Endothelial cell of umbilical vein (primary cell): ENCODE results near the gene HGFAC. TPM values are rescaled to one million over a fixed set of nuclear protein-coding genes. Genes with fewer than 3 reads are reported as not detected.

ENCODE experiments used
- BruUV-seq: library from RNA; stranded (reverse); fragments of 400-500 nt; replicated peaks from 2 replicates; lab custom pipeline; 2021; lab: Mats Ljungman, UMichigan
- CTCF ChIA-PET: fragments of 300-600, 350-600 bp; sonication (Branson Sonifier 250); formaldehyde crosslinking; loops from one replicate; lab custom pipeline; 2021; ENCODE audit warnings: antibody characterized with exemption, inconsistent platforms; lab: Charles Lee
- POLR2A ChIA-PET: fragments of 300-600, 350-600 bp; sonication (Branson Sonifier 250); formaldehyde crosslinking; loops from one replicate; lab custom pipeline; 2021; ENCODE audit warnings: antibody characterized with exemption, inconsistent platforms; lab: Charles Lee
- DNase-seq: peaks from one replicate; pipeline ENCODE4 v3.0.0-alpha.2; 2011; ENCODE audit warnings: low read depth, low spot score
- FAIRE-seq: peaks from 2 replicates; lab custom pipeline; 2011; peaks lifted over from hg19 to GRCh38; lab: Jason Lieb, UNC
- H2AFZ ChIP-seq: 2 replicates; pipeline ENCODE4 v1.6.0; 2012; ENCODE audit warnings: low read depth, low read length, control low read depth, inconsistent platforms
- H3K27ac ChIP-seq: 2 replicates; pipeline ENCODE4 v1.5.1; 2011; ENCODE audit warnings: low read depth, mild to moderate bottlenecking, control low read depth, low read length, moderate library complexity; ENCODE audit not compliant: insufficient read depth
- H3K27me3 ChIP-seq, 2 experiments: 2 replicates each; pipeline versions ENCODE4 v1.6.0 to v1.6.1; 2011; ENCODE audit warnings: low read length in 2 of 2, mixed read lengths in 1 of 2; ENCODE audit not compliant: control insufficient read depth in 2 of 2, insufficient read depth in 2 of 2
- H3K36me3 ChIP-seq, 2 experiments: 2 replicates in 1 of 2; 3 replicates in 1 of 2; pipeline ENCODE4 v1.5.1; 2011; ENCODE audit warnings: low read length in 2 of 2, mild to moderate bottlenecking in 1 of 2, moderate library complexity in 1 of 2; ENCODE audit not compliant: control insufficient read depth in 2 of 2, insufficient read depth in 2 of 2; ENCODE audit errors: extremely low read depth in 1 of 2
- H3K4me1 ChIP-seq: 3 replicates; pipeline ENCODE4 v1.5.1; 2011; ENCODE audit warnings: mild to moderate bottlenecking, low read length; ENCODE audit not compliant: control insufficient read depth, insufficient read depth; ENCODE audit errors: extremely low read depth
- H3K4me2 ChIP-seq: 2 replicates; pipeline ENCODE4 v1.6.1; 2011; ENCODE audit warnings: low read length, control low read depth, mixed read lengths; ENCODE audit not compliant: insufficient read depth
- H3K4me3 ChIP-seq, 3 experiments: fragments of 200-600 bp in 1 of 3; sonication (generic), shearing (Covaris generic) in 1 of 3; replicated peaks in 1 of 3; 2 replicates each; pipeline ENCODE4 v1.5.1; 2011 to 2016; ENCODE audit warnings: control low read depth in 3 of 3, low read length in 3 of 3, mild to moderate bottlenecking in 2 of 3, inconsistent platforms in 1 of 3, low read depth in 1 of 3, moderate library complexity in 1 of 3; ENCODE audit not compliant: insufficient read depth in 1 of 3
- H3K79me2 ChIP-seq: 2 replicates; pipeline ENCODE4 v1.6.0; 2012; ENCODE audit warnings: low read length, inconsistent platforms; ENCODE audit not compliant: control insufficient read depth, insufficient read depth
- H3K9ac ChIP-seq: replicated peaks from 2 replicates; pipeline ENCODE3; 2011; ENCODE audit warnings: low read length, control low read depth; ENCODE audit not compliant: insufficient read depth; ENCODE audit errors: extremely low read depth
- H3K9me1 ChIP-seq: replicated peaks from 3 replicates; pipeline ENCODE4 v1.6.0; 2011; ENCODE audit warnings: mild to moderate bottlenecking, low read length; ENCODE audit not compliant: control insufficient read depth, insufficient read depth; ENCODE audit errors: extremely low read depth
- H3K9me3 ChIP-seq: replicated peaks from 2 replicates; pipeline ENCODE4 v1.5.1; 2012; ENCODE audit warnings: low read length, inconsistent platforms; ENCODE audit not compliant: control insufficient read depth, insufficient read depth
- H4K20me1 ChIP-seq: replicated peaks from 2 replicates; pipeline ENCODE3; 2011; ENCODE audit warnings: mild to moderate bottlenecking, low read length; ENCODE audit not compliant: control insufficient read depth, insufficient read depth; ENCODE audit errors: extremely low read depth
- CTCF ChIP-seq, 2 donors: IDR thresholded peaks; 1 replicate in 1 of 2; 2 replicates in 1 of 2; pipeline ENCODE4 v1.5.1; 2011; ENCODE audit warnings: low read length in 2 of 2, mild to moderate bottlenecking in 2 of 2, moderate library complexity in 2 of 2, control low read depth in 1 of 2, inconsistent platforms in 1 of 2, low read depth in 1 of 2; ENCODE audit not compliant: insufficient read depth in 1 of 2; ENCODE audit errors: extremely low read depth in 1 of 2
- EZH2 ChIP-seq: IDR thresholded peaks from 2 replicates; pipeline ENCODE4 v1.6.1; 2012; ENCODE audit warnings: borderline replicate concordance, low read depth, mild to moderate bottlenecking, moderate library complexity, low read length, inconsistent platforms; ENCODE audit not compliant: severe bottlenecking
- FOS ChIP-seq: IDR thresholded peaks from 2 replicates; pipeline ENCODE4 v1.6.1; 2011; ENCODE audit warnings: mild to moderate bottlenecking, low read length, moderate library complexity, borderline replicate concordance; ENCODE audit not compliant: insufficient read depth
- GATA2 ChIP-seq: IDR thresholded peaks from 2 replicates; pipeline ENCODE4 v1.7.0; 2011; ENCODE audit warnings: low read depth, mild to moderate bottlenecking, moderate library complexity, mixed read lengths, low read length; ENCODE audit not compliant: insufficient read length, insufficient read depth
- JUN ChIP-seq: IDR thresholded peaks from 2 replicates; pipeline ENCODE4 v1.6.1; 2011; ENCODE audit warnings: borderline replicate concordance, low read depth; ENCODE audit not compliant: insufficient read length, insufficient read depth
- MAX ChIP-seq: IDR thresholded peaks from 2 replicates; pipeline ENCODE4 v1.6.1; 2011; ENCODE audit not compliant: insufficient read depth, insufficient read length
- MYC ChIP-seq: IDR thresholded peaks from one replicate; pipeline ENCODE4 v1.6.1; 2011; ENCODE audit warnings: mild to moderate bottlenecking, low read depth, low read length
- POLR2A ChIP-seq: IDR thresholded peaks from 2 replicates; pipeline ENCODE4 v1.6.1; 2012; ENCODE audit warnings: low read depth, mild to moderate bottlenecking, control low read depth, low read length
- POLR2AphosphoS5 ChIP-seq: IDR thresholded peaks from 2 replicates; pipeline ENCODE4 v1.6.1; 2012; ENCODE audit warnings: low read depth, mild to moderate bottlenecking, control low read depth, low read length, moderate library complexity; ENCODE audit not compliant: insufficient read depth
- dilution Hi-C: fragments of 300-500 bp; cut with MboI; formaldehyde crosslinking; loops from one replicate; pipeline ENCODE4 v1.15.0; 2019; ENCODE audit warnings: low sequenced_read_pairs; ENCODE audit not compliant: extremely low pct_ligation_motif_present
- intact Hi-C: fragments of 100-400 bp; cut with micrococcal nuclease; formaldehyde crosslinking; loops from one replicate; pipeline ENCODE4 v1.10.0; 2022
- polyA plus RNA-seq, 4 experiments: library from polyadenylated mRNA; depleted of rRNA in 3 of 4; stranded (reverse) in 3 of 4; unstranded in 1 of 4; fragments of >200 nt; gene quantifications; 2 replicates each; pipeline versions ENCODE4 v1.2.1 to v1.2.3, GENCODE V29; 2011 to 2012; ENCODE audit warnings: missing spikeins in 1 of 4
- total RNA-seq: library from RNA; stranded (reverse); gene quantifications from 2 replicates; pipeline ENCODE4 v1.2.3, GENCODE V29; 2021

The HGFAC gene
- total and polyA plus RNA-seq, 2 donors (not counting 3 experiments of a cell fraction or from before 2014, with no cell fraction given) = 0.36 to 0.49 TPM

- H3K4me3 ChIP-seq = no peak overlapping the region
- POLR2A ChIA-PET = no interaction called here
- no peaks in the 10 kb centered on the region for H3K9me3 ChIP-seq
- no peak overlapping the region for H3K27ac ChIP-seq
- H3K36me3 ChIP-seq = no peaks in the 10 kb centered on the region
- CTCF ChIA-PET = no interaction called here
- no peaks in the 10 kb centered on the region for H3K79me2 ChIP-seq
- dilution Hi-C loops = no loop called here
- no peaks in the 10 kb centered on the region for H3K4me1 ChIP-seq
- H3K27me3 ChIP-seq = no peaks in the 10 kb centered on the region
- no peak for DNase-seq
- no peak for FAIRE-seq
- no peak overlapping the region for H2AFZ ChIP-seq
- H4K20me1 ChIP-seq = no peaks in the 10 kb centered on the region
- intact Hi-C loops = no loop called here
- no peak overlapping the region for H3K4me2 ChIP-seq
- TF ChIP-seq FOS (no peak), POLR2AphosphoS5 (no peak), MAX (no peak), GATA2 (no peak), EZH2 (no peak), MYC (no peak), JUN (no peak), CTCF (IDR thresholded peaks at IDR 0.05; ENCODE audit: extremely low read depth in 1 of 2, insufficient read depth in 1 of 2, low read depth in 1 of 2, low read length in 2 of 2) (no peak), POLR2A (no peak)
- H3K9me1 ChIP-seq = no peaks in the 10 kb centered on the region
- no TSS peak for BruUV-seq
- H3K9ac ChIP-seq = no peak overlapping the region
These were observed 55.3 kb downstream of the HGFAC start for GRCh38 chr4:3497095-3497494.
